HG03571 (cell line): ENCODE data around the gene TXNDC5.
"Not testable (repeated sequence)": the region's sequence is repeated elsewhere in the genome, so short reads cannot be mapped to it uniquely, and the experiment has no call there.

Experiments
- ATAC-seq: cut with Tn5 transposase; IDR thresholded peaks from one replicate; pipeline ENCODE4 v1.9.1; 2021; ENCODE audit not compliant: unreplicated experiment

Gene TXNDC5

GRCh38 chr6:7897461-7898192 lies 13.0 kb downstream of the TXNDC5 start:
- no peak for ATAC-seq

DNA sequence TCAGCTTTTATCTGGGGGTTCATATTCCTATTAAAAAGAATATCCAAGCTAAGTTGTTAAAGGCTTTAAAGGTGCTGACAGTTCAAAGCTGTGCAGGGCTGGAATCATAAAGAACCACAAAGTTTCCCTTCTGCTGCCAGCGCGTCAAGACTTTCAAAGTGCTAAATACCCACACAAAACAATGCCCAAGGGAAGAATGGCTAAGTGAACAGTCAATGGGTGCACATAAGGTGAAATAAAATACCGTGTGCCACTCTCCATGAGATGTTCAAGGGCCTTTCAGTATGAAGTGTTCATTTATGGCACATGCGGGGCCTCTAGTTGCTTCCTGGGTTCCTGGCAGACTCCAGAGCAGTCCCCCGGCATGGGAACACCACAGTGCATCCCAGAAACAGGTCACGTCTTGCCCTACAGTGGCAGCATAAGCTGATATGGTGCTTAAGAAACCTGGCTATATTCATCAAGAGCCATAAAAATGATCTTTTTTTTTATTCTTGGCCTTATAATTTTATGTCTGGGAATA lies 14.1 kb downstream of the TXNDC5 start:
- no peak for ATAC-seq

DNA sequence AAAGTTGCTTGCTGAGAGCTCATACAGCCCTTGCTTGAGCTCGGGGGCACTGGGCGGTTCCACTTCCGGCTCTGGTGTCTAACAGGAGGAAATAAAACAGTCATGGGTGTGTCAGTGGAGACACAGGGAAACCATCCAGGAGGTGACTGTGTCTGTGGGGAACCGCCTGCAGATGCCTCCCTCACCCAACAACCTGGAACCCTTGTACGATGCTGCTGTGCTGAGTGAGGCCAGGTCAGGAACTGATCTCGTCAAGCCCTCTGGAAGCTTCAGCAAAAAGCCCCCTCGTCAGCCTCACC lies 15.5 kb downstream of the TXNDC5 start:
- ATAC-seq: no peak

DNA sequence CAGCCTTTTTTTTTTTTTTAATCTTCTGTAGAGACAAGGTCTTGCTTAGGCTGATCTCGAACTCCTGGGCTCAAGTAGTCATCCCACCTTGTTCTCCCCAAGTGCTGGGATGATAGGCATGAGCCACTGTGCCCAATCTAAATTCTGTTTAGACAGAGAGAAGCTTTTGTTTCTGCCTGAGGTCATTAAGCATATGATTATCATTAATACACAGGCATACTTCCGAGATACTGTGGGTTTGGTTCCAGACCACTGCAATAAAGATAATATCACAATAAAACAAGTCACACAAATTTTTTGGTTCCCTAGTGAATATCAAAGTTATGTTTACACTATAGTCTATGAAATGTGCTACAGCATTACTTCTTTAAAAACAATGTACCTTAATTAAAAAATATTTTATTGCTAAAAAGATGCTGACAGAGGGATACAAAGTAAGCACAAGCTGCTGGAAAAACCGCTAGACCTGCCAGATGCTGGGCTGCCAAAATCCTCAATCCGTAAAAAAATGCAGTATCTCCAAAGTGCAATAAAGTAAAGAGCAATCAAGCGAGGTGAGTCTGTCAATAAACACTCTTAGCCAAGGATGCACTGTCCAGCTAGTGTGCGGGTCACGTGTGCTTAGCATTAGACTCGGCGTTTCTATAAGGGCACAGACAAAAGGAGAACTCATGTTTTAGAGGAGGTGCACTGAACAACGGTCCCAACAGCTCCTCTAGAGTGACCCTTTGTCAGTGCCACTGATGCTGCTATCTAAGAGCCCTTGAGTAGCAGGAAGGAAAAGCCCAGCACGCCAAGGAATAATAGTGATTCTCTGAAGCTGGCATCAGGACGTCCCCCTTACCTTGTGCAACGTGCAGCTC lies 16.1 kb downstream of the TXNDC5 start:
- no peak for ATAC-seq

DNA sequence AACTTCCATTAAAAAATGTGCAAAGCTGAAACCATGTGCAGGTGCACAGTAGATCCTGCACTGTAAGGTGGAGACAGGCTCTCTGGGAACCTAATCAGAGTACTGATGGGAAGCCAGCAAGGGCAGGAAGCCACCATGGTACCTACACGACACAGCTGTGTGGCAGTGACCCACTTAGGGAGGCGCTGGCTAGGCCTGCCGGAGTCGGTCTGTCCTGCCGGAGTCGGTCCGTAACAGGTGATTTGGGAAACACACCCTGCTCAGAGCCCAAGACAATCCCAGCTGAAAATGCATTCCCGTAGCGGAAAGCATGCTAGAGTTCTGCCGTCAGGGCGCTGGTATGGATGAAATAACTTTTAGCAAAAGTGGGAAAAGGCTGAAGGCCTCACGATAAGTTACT lies 17.2 kb downstream of the TXNDC5 start:
- ATAC-seq: no peak

DNA sequence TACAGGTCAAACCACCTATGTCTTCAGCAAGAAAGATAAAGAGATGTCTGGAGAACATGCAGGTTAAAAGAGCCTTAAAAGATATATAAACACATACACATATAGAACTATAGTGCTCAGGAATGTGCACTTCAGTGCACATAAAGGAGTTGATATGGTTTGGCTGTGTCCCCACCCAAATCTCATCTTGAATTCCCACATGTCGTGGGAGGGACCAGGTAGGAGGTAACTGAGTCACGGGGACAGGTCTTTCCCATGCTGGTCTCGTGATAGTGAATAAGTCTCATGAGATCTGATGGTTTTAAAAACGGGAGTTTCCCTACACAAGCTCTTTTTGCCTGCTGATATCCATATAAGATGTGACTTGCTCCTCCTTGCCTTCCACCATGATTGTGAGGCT lies 18.2 kb downstream of the TXNDC5 start:
- ATAC-seq: not testable (repeated sequence)

DNA sequence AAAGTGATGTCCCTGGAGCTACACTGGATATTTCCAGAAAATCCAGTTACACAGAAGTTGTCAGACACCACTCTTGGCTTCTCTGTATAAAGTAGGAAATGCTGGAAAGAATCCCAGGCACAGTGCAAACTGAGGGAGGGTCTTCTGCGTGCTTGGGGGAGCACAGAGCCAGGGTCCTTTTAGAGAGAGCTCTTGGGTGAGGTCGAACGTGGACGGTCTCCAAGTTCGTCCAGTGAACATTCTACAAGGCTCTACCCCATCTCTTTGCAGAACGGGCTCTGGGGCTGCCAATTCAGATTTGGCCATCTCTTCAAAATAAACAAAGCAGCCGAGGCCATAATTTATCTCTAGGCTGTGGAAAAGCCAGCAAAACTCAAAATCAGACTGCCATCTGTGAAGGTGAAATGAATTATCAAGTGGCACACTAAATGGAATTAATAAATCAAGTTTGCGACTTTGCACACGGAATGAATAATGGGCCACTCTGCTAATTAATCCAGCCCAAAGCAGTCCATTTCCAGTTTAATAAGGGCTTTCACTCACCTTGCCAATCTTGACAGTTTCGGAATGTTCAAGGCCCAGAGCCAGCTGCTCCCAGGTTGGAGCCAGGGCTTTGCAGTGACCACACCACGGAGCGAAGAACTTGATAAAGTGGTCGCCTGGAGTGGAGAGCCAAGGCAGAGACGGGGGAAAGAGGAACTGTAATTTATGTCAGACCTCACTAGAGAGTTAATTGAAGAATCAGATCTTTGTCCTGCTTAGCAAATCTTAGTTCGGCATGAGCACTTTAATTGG lies 19.3 kb downstream of the TXNDC5 start:
- ATAC-seq: no peak

GRCh38 chr6:7888587-7889357 lies 21.8 kb downstream of the TXNDC5 start:
- no peak for ATAC-seq

- no peak for ATAC-seq
Observed at GRCh38 chr6:7887278-7887991, 23.2 kb downstream of the TXNDC5 start.

GRCh38 chr6:7886132-7886531 lies 24.5 kb downstream of the TXNDC5 start:
- ATAC-seq: no peak

DNA sequence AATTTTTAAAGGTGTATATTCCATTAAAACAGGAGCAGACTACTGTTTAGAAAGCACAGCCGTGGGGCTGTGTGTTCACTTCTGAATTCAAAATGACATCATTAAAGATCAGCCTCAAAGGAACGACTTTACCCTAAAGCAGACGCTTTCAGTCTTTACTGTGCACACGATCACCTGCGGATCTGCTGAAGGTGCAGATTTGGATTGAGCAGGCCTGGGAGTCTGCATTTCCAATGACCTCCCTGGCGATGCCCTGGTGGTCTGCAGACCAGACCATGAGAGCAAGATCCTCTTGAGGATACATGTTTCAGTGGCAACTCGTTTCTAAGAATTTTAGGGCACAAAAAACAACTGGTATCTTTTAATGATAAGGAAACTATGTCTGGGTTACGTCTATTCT lies 27.2 kb downstream of the TXNDC5 start:
- ATAC-seq: no peak

DNA sequence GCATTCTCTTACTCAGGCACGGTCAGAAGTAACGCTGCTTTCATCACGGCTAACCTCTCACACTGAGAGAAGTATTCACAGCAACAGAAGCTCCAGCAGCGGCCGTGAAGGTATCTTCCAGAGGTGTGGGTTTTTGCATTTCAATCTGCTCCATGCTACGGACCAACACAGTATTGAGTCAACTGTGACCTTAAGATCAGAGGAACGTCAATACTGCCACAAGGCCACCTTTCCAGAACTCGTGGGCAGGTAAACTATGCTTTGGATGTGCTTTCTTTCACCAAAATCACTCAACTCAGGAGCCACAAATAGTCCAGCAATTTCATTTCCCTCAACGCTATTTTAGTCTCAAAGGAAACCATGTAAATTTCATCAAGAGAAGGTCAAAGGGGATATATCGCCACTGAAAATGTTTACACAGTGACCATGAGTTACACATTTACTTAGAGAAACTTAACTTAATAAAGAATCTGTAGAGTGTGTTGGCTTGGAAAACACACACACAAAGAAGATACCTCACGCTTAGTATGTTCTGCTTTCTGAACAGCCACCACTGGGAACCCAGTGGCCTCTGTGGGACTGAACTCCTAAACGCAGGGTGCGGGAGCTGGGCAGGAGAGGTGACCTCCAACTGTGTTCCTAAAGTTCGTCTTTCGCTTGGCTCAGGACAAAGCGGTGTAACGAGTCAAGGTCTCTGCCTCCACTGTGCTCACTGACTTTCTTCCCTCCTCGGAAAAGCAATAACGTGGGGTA lies 27.9 kb downstream of the TXNDC5 start:
- no peak for ATAC-seq

DNA sequence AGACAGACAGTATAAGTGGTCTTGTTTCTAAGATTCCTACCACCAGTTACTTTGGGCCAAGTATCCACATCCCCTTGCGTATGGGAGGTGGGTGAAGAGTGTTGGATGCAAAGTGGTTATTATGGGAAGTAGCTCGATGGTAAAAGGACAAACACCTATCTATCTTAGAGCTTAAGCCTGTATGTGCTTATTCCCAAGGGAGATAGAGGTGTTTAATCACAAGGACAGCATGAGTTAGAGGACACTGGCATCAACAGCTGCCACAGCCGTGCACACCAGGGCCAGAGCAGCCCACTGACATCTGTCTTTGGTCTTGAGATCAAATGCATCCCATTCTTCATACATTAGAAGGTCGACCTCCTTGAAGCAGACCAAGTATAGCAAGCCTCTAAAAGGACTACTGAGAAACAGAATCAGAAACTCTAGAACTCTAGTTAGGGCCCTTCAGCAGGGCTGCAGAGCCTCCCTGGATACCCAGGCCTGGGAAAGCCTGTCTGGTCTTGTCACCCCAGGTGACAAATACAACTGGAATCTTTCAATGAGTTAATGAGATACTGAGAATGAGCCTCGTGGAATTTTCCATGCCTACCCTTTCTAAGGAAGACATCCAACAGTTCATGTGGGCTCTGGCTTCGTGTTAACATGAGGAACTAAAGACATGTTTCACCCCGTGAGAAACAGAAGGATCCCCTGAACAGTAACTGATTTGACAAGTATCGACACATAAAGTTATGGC lies 28.7 kb downstream of the TXNDC5 start:
- no peak for ATAC-seq

DNA sequence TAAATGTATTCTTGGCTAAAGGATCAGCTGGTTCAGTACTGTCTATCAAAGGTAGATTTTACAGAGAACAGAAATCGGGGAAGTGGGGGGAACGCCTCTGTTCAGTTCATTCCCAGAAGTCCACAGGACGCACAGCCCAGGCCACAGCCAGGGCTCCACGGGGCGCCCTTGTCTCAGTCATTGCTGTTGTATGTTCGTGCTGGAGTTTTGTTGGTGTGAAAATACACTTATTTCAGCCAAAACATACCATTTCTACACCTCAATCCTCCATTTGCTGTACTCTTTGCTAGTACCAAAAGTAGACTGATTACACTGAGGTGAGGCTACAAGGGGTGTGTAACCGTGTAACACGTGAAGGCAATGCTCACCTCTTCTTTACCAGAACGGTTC lies 29.9 kb downstream of the TXNDC5 start:
- ATAC-seq: no peak

DNA sequence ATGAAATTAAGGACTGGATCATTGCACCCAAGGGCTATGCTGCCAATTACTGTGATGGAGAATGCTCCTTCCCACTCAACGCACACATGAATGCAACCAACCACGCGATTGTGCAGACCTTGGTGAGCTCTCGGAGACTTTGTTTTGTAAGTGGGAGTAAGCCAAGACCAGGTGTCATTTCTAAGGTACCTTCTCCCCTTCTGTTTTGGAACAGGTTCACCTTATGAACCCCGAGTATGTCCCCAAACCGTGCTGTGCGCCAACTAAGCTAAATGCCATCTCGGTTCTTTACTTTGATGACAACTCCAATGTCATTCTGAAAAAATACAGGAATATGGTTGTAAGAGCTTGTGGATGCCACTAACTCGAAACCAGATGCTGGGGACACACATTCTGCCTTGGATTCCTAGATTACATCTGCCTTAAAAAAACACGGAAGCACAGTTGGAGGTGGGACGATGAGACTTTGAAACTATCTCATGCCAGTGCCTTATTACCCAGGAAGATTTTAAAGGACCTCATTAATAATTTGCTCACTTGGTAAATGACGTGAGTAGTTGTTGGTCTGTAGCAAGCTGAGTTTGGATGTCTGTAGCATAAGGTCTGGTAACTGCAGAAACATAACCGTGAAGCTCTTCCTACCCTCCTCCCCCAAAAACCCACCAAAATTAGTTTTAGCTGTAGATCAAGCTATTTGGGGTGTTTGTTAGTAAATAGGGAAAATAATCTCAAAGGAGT lies 30.4 kb downstream of the TXNDC5 start:
- ATAC-seq: no peak

GRCh38 chr6:7879579-7879978 lies 31.0 kb downstream of the TXNDC5 start:
- no peak for ATAC-seq

GRCh38 chr6:7879043-7879442 lies 31.5 kb downstream of the TXNDC5 start:
- no peak for ATAC-seq

DNA sequence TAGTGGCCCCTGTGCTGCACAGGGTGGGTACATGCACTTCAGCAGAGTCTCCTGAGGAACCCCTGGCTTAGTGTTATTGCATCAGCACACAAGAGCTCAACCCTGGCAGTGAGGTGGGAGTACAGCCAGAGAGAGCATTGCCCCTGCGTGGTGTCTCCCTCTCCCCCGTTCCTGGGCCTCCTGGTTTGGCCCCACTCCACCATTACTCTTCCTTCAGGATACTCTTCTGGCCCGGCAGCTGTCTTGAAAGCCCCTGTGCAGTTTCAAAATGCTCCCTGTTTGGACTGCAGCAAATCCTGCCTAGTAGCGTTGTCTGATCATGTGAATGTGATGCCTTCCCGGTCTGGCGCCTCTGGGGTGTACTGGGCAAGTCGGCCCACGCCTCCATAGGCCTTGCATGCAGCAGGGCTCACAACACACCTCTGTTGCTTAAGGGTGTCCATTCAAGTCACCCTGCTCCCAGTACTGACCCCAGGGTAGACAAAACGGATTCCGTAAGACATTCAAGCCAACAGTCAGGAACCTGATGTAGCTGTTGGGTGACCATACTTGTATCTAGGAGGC lies 32.1 kb downstream of the TXNDC5 start:
- ATAC-seq: no peak
